ENCODE results near the gene STYXL1. TPM values are rescaled to one million over a fixed set of nuclear protein-coding genes. Genes with fewer than 3 reads are reported as not detected.

STYXL1 gene
- total and polyA plus RNA-seq, 2 experiments from 2014 or later, result 56.3 to 70.1 TPM

DNA sequence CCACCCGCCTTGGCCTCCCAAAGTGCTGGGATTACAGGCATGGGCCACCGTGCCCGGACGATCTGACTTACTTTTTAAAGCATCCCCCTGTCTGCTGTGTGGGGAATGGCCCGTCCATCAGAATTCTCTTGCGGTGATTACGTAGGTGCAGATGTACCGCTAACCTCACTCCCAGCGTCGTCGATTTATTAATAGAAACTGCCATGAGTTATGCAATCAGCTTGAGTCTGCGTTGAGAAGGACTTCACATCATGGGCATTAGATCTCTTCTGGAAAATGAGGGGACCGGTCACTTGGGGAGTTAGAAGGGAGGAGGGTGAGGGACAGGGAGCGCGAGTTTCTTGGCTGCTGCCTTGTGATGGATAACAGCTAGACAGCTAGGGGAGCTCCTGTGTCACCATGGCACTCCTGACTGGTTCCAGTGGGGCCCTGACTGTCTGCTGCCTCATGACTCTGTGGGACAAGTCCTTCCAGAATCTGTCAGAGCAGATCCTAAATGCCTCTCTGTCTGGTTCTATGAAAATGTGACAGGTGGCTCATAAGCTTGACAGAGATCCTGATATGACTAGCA, 97.6 kb downstream of the STYXL1 start:
- TF ChIP-seq EZH2phosphoT487 (IDR thresholded peaks at IDR 0.05; ENCODE audit: low read depth, severe bottlenecking, unreplicated experiment) (no peak), EZH2 (IDR thresholded peaks at IDR 0.05; ENCODE audit: borderline replicate concordance) (no peak)
- TF ChIP-seq, protein P1, sequence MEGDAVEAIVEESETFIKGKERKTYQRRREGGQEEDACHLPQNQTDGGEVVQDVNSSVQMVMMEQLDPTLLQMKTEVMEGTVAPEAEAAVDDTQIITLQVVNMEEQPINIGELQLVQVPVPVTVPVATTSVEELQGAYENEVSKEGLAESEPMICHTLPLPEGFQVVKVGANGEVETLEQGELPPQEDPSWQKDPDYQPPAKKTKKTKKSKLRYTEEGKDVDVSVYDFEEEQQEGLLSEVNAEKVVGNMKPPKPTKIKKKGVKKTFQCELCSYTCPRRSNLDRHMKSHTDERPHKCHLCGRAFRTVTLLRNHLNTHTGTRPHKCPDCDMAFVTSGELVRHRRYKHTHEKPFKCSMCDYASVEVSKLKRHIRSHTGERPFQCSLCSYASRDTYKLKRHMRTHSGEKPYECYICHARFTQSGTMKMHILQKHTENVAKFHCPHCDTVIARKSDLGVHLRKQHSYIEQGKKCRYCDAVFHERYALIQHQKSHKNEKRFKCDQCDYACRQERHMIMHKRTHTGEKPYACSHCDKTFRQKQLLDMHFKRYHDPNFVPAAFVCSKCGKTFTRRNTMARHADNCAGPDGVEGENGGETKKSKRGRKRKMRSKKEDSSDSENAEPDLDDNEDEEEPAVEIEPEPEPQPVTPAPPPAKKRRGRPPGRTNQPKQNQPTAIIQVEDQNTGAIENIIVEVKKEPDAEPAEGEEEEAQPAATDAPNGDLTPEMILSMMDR (IDR thresholded peaks at IDR 0.05; ENCODE audit: poor library complexity), result no peak
- 91% methylated on average over 15 of the region's 15 CpGs for WGBS (ENCODE audit: low lambda C conversion rate, missing lambda C conversion rate)
- no peaks in the 10 kb centered on the region for H3K9me2 ChIP-seq (replicated peaks; ENCODE audit: insufficient read depth)
- H3K9me3 ChIP-seq (ENCODE audit: low read depth), result no peaks in the 10 kb centered on the region
- DNase-seq (ENCODE audit: low spot score), result no peak
- peaks cover 10% of the 10 kb centered on the region for H3K4me1 ChIP-seq (ENCODE audit: insufficient read depth)
- no peak overlapping the region for H2AFZ ChIP-seq
- no peaks in the 10 kb centered on the region for H3K27me3 ChIP-seq
- no peak overlapping the region for H3K4me2 ChIP-seq
- no peak overlapping the region for H3K4me3 ChIP-seq
- no peaks in the 10 kb centered on the region for H3K36me3 ChIP-seq (replicated peaks; ENCODE audit: insufficient read depth, low read depth)
- H3K27ac ChIP-seq, result no peak overlapping the region
- no peaks in the 10 kb centered on the region for H4K20me1 ChIP-seq (ENCODE audit: insufficient read depth, poor library complexity, severe bottlenecking)
- H3K79me2 ChIP-seq, result peaks cover 53% of the 10 kb centered on the region

DNA sequence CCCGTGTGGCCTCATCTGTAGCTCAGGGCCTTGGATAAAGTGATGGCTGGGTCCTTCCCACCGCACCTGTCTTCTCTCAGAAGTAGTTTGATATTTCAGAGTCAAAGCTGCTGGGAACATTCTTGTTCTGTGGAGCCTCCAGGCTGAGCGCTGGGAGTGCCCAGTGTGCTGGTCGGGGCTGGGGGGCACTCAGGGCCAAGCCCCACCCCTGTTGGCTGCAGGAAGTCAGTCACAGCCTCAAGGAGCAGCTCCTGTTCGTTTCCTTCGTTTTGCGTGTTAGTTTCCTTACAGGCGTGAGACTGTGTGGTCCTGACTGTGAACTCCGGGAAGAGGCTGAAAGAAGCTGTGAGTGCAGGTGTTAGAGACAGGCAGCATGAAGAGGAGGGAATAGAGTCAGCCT, 99.6 kb downstream of the STYXL1 start:
- Histone ChIP-seq H3K9me2 (replicated peaks; ENCODE audit: insufficient read depth) (no peaks in the 10 kb centered on the region), H3K36me3 (replicated peaks; ENCODE audit: insufficient read depth, low read depth) (no peaks in the 10 kb centered on the region), H3K27me3 (no peaks in the 10 kb centered on the region), H2AFZ (no peak overlapping the region), H4K20me1 (ENCODE audit: insufficient read depth, poor library complexity, severe bottlenecking) (no peaks in the 10 kb centered on the region), H3K79me2 (peaks cover 70% of the 10 kb centered on the region), H3K4me2 (no peak overlapping the region), H3K4me1 (ENCODE audit: insufficient read depth) (peaks cover 25% of the 10 kb centered on the region), H3K9me3 (ENCODE audit: low read depth) (no peaks in the 10 kb centered on the region), H3K4me3 (no peak overlapping the region), H3K27ac (no peak overlapping the region)
- DNase-seq (ENCODE audit: low spot score), result no peak
- WGBS (ENCODE audit: low lambda C conversion rate, missing lambda C conversion rate), result 85% methylated on average over 9 of the region's 9 CpGs
- no peak for TF ChIP-seq EZH2 (IDR thresholded peaks at IDR 0.05; ENCODE audit: borderline replicate concordance)
- TF ChIP-seq EZH2phosphoT487 (IDR thresholded peaks at IDR 0.05; ENCODE audit: low read depth, severe bottlenecking, unreplicated experiment), result no peak
- TF ChIP-seq, protein P1 (IDR thresholded peaks at IDR 0.05; ENCODE audit: poor library complexity), result no peak

Small RNAs within 50 kb of the gene (small RNA-seq; reads per million reads assigned to genes)
- gene RNU6-863P, result not detected

Other genes with a start within 250 kb of the STYXL1 start
- not detected in 2 replicates for gene CCL24, start 234.2 kb downstream of the STYXL1 start, total RNA-seq
- not detected in 2 replicates for gene CCL24, start 234.2 kb downstream of the STYXL1 start, polyA plus RNA-seq
- 57.6 and 61.1 TPM in 2 replicates for gene RHBDD2, start 169.0 kb downstream of the STYXL1 start, total RNA-seq
- 177 and 178 TPM in 2 replicates for gene RHBDD2, start 169.0 kb downstream of the STYXL1 start, polyA plus RNA-seq
- gene POR, start 132.8 kb downstream of the STYXL1 start, total RNA-seq, result 102 and 106 TPM in 2 replicates
- gene POR, start 132.8 kb downstream of the STYXL1 start, polyA plus RNA-seq, result 212 and 220 TPM in 2 replicates
- gene TMEM120A, start 53.4 kb downstream of the STYXL1 start, total RNA-seq, result 40.6 and 50.7 TPM in 2 replicates
- 91.1 and 99.5 TPM in 2 replicates for gene TMEM120A, start 53.4 kb downstream of the STYXL1 start, polyA plus RNA-seq
- 65.6 and 68.5 TPM in 2 replicates for gene MDH2, start 106 bp upstream of the STYXL1 start, total RNA-seq
- gene MDH2, start 106 bp upstream of the STYXL1 start, polyA plus RNA-seq, result 236 and 252 TPM in 2 replicates
- 1.5 and 1.7 TPM in 2 replicates for gene SRRM3, start 153.9 kb upstream of the STYXL1 start, total RNA-seq
- 2.3 and 3.1 TPM in 2 replicates for gene SRRM3, start 153.9 kb upstream of the STYXL1 start, polyA plus RNA-seq